CD14-positive monocyte (primary cell): ENCODE measurements around the gene MMRN1. TPM values are rescaled to one million over a fixed set of nuclear protein-coding genes. Genes with fewer than 3 reads are reported as not detected.

Experiments
- DNase-seq, 3 donors: peaks; one replicate each; pipeline ENCODE4 v3.0.0-alpha.2; 2011 to 2022
- H2AFZ ChIP-seq: 2 replicates; pipeline ENCODE4 v1.6.0; 2012; ENCODE audit warnings: mild to moderate bottlenecking, low read depth, low read length, inconsistent platforms; ENCODE audit not compliant: insufficient read depth, poor library complexity, severe bottlenecking
- H3K27ac ChIP-seq, 2 donors: 1 replicate in 1 of 2; 2 replicates in 1 of 2; pipeline ENCODE4 v1.5.1; 2012 to 2013; ENCODE audit warnings: low read length in 2 of 2, control low read depth in 1 of 2, inconsistent platforms in 1 of 2, low read depth in 1 of 2, mild to moderate bottlenecking in 1 of 2
- H3K27me3 ChIP-seq, 2 donors: one replicate each; pipeline versions ENCODE4 v1.6.0 to v1.6.1; 2011 to 2013; ENCODE audit warnings: low read length in 2 of 2; ENCODE audit not compliant: control insufficient read depth in 2 of 2, insufficient read depth in 2 of 2
- H3K36me3 ChIP-seq, 2 donors: replicated peaks in 1 of 2; 1 replicate in 1 of 2; 2 replicates in 1 of 2; pipeline versions ENCODE4 v1.5.1 to v1.6.1; 2012 to 2013; ENCODE audit warnings: low read length in 2 of 2, control low read depth in 1 of 2, inconsistent platforms in 1 of 2, mild to moderate bottlenecking in 1 of 2; ENCODE audit not compliant: insufficient read depth in 2 of 2, control insufficient read depth in 1 of 2
- H3K4me1 ChIP-seq, 2 donors: 1 replicate in 1 of 2; 2 replicates in 1 of 2; pipeline versions ENCODE4 v1.5.1 to v1.6.1; 2012 to 2013; ENCODE audit warnings: low read length in 2 of 2, control low read depth in 1 of 2, inconsistent platforms in 1 of 2, mild to moderate bottlenecking in 1 of 2, moderate library complexity in 1 of 2; ENCODE audit not compliant: insufficient read depth in 2 of 2, control insufficient read depth in 1 of 2
- H3K4me2 ChIP-seq: replicated peaks from 2 replicates; pipeline ENCODE3; 2012; ENCODE audit warnings: low read length, moderate library complexity, mild to moderate bottlenecking; ENCODE audit not compliant: poor library complexity, severe bottlenecking; ENCODE audit errors: extremely low read depth
- H3K4me3 ChIP-seq, 3 experiments: fragments of 200-600 bp in 1 of 3; sonication (generic) in 1 of 3; replicated peaks in 1 of 3; 1 replicate in 2 of 3; 2 replicates in 1 of 3; pipeline ENCODE4 v1.5.1; 2011 to 2013; ENCODE audit warnings: low read length in 3 of 3, mild to moderate bottlenecking in 3 of 3, control low read depth in 2 of 3, low read depth in 2 of 3, inconsistent platforms in 1 of 3, moderate library complexity in 1 of 3
- H3K79me2 ChIP-seq: 2 replicates; pipeline ENCODE4 v1.6.0; 2012; ENCODE audit warnings: mild to moderate bottlenecking, control low read depth, inconsistent platforms, low read length, moderate library complexity; ENCODE audit not compliant: insufficient read depth
- H3K9ac ChIP-seq: 2 replicates; pipeline ENCODE4 v1.6.0; 2017; ENCODE audit warnings: low read length, mild to moderate bottlenecking; ENCODE audit not compliant: insufficient read depth, poor library complexity, severe bottlenecking
- H3K9me3 ChIP-seq, 2 donors: replicated peaks in 1 of 2; 1 replicate in 1 of 2; 2 replicates in 1 of 2; pipeline versions ENCODE4 v1.5.1 to v1.6.1; 2012 to 2013; ENCODE audit warnings: low read length in 2 of 2, control low read depth in 1 of 2; ENCODE audit not compliant: control insufficient read depth in 1 of 2, insufficient read depth in 1 of 2
- H4K20me1 ChIP-seq: 2 replicates; pipeline ENCODE4 v1.6.0; 2012; ENCODE audit warnings: mild to moderate bottlenecking, low read length, control low read depth, moderate library complexity; ENCODE audit not compliant: insufficient read depth
- H3K27ac Mint-ChIP-seq, 7 donors: one replicate each; pipeline ENCODE4 v1.8.0; 2020; ENCODE audit warnings: mild to moderate bottlenecking in 7 of 7, mixed read lengths in 7 of 7, moderate library complexity in 6 of 7, inconsistent platforms in 2 of 7
- H3K27me3 Mint-ChIP-seq, 3 donors: one replicate each; pipeline ENCODE4 v1.8.0; 2021 to 2022; ENCODE audit warnings: low read depth in 3 of 3, mild to moderate bottlenecking in 3 of 3, mixed read lengths in 3 of 3, moderate library complexity in 3 of 3, inconsistent platforms in 1 of 3
- H3K36me3 Mint-ChIP-seq, 2 donors: one replicate each; pipeline ENCODE4 v1.8.0; 2020; ENCODE audit warnings: mixed read lengths in 2 of 2, inconsistent platforms in 1 of 2, mild to moderate bottlenecking in 1 of 2
- H3K4me1 Mint-ChIP-seq: one replicate; pipeline ENCODE4 v1.8.0; 2020; ENCODE audit warnings: mild to moderate bottlenecking, mixed read lengths
- H3K4me3 Mint-ChIP-seq, 2 donors: one replicate each; pipeline ENCODE4 v1.8.0; 2020; ENCODE audit warnings: mild to moderate bottlenecking in 2 of 2, mixed read lengths in 2 of 2, moderate library complexity in 1 of 2
- H3K9me3 Mint-ChIP-seq, 7 donors: one replicate each; pipeline ENCODE4 v1.8.0; 2020 to 2022; ENCODE audit warnings: mixed read lengths in 7 of 7, mild to moderate bottlenecking in 6 of 7, moderate library complexity in 6 of 7, inconsistent platforms in 2 of 7
- WGBS: methylation state at CpG from one replicate; pipeline ENCODE4 v1.1.5; 2013; ENCODE audit warnings: missing lambda C conversion rate; ENCODE audit not compliant: insufficient coverage; 5-methylcytosine and 5-hydroxymethylcytosine counted together
- intact Hi-C, 2 donors: fragments of 100-400 bp; cut with micrococcal nuclease; formaldehyde crosslinking; loops; one replicate each; pipeline versions ENCODE4 v1.15.0 to v1.15.1; 2023
- polyA plus RNA-seq, 3 donors: library from polyadenylated mRNA; depleted of rRNA in 1 of 3; unstranded in 2 of 3; stranded (reverse) in 1 of 3; fragments of 300-500 nt in 2 of 3; fragments of >200 nt in 1 of 3; fragmentation: Illumina TruSeq in 2 of 3; gene quantifications; 1 replicate in 2 of 3; 2 replicates in 1 of 3; pipeline ENCODE4 v1.2.3, GENCODE V29; 2012 to 2021
- TF ChIP-seq, protein P1 (sequence below): fragments of 200-600 bp; IDR thresholded peaks from one replicate; pipeline ENCODE4 v1.8.0; 2022; ENCODE audit warnings: antibody characterized with exemption, mild to moderate bottlenecking

MMRN1 gene
- polyA plus RNA-seq, 3 donors: 0.07 TPM; not detected in 2

DNA sequence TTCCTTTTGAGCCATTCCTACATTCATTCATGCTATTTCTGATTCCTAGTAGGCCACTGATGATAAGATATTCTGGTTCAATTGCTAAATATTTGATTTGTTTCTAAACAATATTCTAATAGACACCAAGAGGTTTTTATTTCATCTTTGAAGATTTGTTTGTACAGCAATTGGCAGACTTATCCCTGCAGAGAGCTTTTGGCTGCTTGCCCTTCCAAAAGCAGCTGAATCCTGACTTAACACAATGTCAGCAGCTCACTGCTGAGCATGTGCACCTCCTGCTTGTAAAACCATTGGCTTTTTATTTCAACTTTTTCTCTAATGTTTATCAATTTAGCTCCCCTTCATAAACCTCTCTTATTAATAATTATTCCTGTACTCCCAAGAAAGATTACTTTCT, 45.3 kb downstream of the MMRN1 start:
- no peaks in the 10 kb centered on the region for H3K4me1 ChIP-seq
- intact Hi-C loops: no loop called here
- H3K27ac ChIP-seq: no peak overlapping the region
- no peaks in the 10 kb centered on the region for H3K27me3 Mint-ChIP-seq
- H3K36me3 ChIP-seq: no peaks in the 10 kb centered on the region
- no peaks in the 10 kb centered on the region for H3K27me3 ChIP-seq
- H3K4me3 ChIP-seq: no peak overlapping the region
- H3K9me3 Mint-ChIP-seq: peaks cover 0 to 5% (median 0%) of the 10 kb centered on the region in 7 donors
- TF ChIP-seq, protein P1, sequence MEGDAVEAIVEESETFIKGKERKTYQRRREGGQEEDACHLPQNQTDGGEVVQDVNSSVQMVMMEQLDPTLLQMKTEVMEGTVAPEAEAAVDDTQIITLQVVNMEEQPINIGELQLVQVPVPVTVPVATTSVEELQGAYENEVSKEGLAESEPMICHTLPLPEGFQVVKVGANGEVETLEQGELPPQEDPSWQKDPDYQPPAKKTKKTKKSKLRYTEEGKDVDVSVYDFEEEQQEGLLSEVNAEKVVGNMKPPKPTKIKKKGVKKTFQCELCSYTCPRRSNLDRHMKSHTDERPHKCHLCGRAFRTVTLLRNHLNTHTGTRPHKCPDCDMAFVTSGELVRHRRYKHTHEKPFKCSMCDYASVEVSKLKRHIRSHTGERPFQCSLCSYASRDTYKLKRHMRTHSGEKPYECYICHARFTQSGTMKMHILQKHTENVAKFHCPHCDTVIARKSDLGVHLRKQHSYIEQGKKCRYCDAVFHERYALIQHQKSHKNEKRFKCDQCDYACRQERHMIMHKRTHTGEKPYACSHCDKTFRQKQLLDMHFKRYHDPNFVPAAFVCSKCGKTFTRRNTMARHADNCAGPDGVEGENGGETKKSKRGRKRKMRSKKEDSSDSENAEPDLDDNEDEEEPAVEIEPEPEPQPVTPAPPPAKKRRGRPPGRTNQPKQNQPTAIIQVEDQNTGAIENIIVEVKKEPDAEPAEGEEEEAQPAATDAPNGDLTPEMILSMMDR: no peak
- H3K27ac Mint-ChIP-seq: no peak overlapping the region
- no peak overlapping the region for H3K4me3 Mint-ChIP-seq
- no peaks in the 10 kb centered on the region for H3K79me2 ChIP-seq
- H3K9me3 ChIP-seq: no peaks in the 10 kb centered on the region
- H3K4me1 Mint-ChIP-seq: no peaks in the 10 kb centered on the region
- no peaks in the 10 kb centered on the region for H4K20me1 ChIP-seq
- no peak overlapping the region for H2AFZ ChIP-seq
- DNase-seq: no peak
- H3K9ac ChIP-seq: no peak overlapping the region
- no peak overlapping the region for H3K4me2 ChIP-seq
- no peaks in the 10 kb centered on the region for H3K36me3 Mint-ChIP-seq

DNA sequence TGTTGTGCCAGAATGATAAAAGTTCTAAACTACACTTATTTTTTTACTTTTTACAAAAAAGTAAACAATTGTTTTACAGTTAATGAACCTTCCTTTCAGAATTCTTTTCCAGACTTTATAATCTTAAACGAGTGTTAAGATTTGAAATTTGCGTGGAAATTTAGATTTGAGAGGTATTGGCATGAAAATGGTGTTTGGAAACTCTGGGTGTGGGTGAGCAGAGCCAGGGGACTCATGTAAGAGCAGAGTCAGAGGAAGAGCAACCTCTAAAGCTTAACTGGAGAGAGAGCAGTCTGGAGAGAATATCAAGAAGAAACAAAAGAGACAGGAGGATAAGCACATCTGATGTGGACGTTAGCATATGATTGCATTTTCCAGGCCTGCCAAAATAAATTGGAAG, 48.2 kb downstream of the MMRN1 start:
- no peak for DNase-seq
- no peak overlapping the region for H3K4me2 ChIP-seq
- TF ChIP-seq, protein P1: no peak
- no peak overlapping the region for H3K9ac ChIP-seq
- no peaks in the 10 kb centered on the region for H3K79me2 ChIP-seq
- no peaks in the 10 kb centered on the region for H3K27me3 Mint-ChIP-seq
- intact Hi-C loops: no loop called here
- H3K27me3 ChIP-seq: no peaks in the 10 kb centered on the region
- H2AFZ ChIP-seq: no peak overlapping the region
- H3K36me3 Mint-ChIP-seq: no peaks in the 10 kb centered on the region
- no peaks in the 10 kb centered on the region for H3K9me3 ChIP-seq
- no peak overlapping the region for H3K27ac ChIP-seq
- no peak overlapping the region for H3K4me3 Mint-ChIP-seq
- no peaks in the 10 kb centered on the region for H4K20me1 ChIP-seq
- H3K4me1 ChIP-seq: no peaks in the 10 kb centered on the region
- H3K27ac Mint-ChIP-seq: no peak overlapping the region
- no peaks in the 10 kb centered on the region for H3K4me1 Mint-ChIP-seq
- no peaks in the 10 kb centered on the region for H3K36me3 ChIP-seq
- no peak overlapping the region for H3K4me3 ChIP-seq
- no peaks in the 10 kb centered on the region for H3K9me3 Mint-ChIP-seq
- 80% methylated on average over 1 of the region's 3 CpGs for WGBS
